ENCODE measurements around the gene ACSL1. TPM values are rescaled to one million over a fixed set of nuclear protein-coding genes. Genes with fewer than 3 reads are reported as not detected.

The ACSL1 gene
- total and polyA plus RNA-seq, 9 of the 15 experiments (the other 6 are each of a cell fraction or from before 2014, with no cell fraction given), result 6.7 to 24.1 (median 15.0) TPM

- TF ChIP-seq FOXM1 (IDR thresholded peaks at IDR 0.05; ENCODE audit: low read depth) (peak; percentile 62; the same call in 1 of the 2 replicates), FOXM1 (CRISPR knock-in tag; IDR thresholded peaks at IDR 0.05; ENCODE audit: low read depth) (0 out of 2 replicates have a peak, but pooled peaks have one; percentile 26), DDX20 (tag; IDR thresholded peaks at IDR 0.05; ENCODE audit: low read depth) (no peak), MECOM (CRISPR knock-in tag; IDR thresholded peaks at IDR 0.05) (peak; percentile 50; the same call in 1 of the 2 replicates), MEF2D (tag; conservative IDR thresholded peaks at IDR 0.05; ENCODE audit: low read depth) (no peak), RBM39 (optimal IDR thresholded peaks at IDR 0.05; ENCODE audit: low read depth, low read length) (no peak), XRCC3 (IDR thresholded peaks at IDR 0.05) (no peak), ZEB2 (IDR thresholded peaks at IDR 0.05) (peak; percentile 69), OTX1 (CRISPR knock-in tag; IDR thresholded peaks at IDR 0.05) (no peak), CUX1 (CRISPR knock-in tag; IDR thresholded peaks at IDR 0.05) (no peak), ZBTB17 (CRISPR knock-in tag; IDR thresholded peaks at IDR 0.05) (no peak), BACH1 (tag; IDR thresholded peaks at IDR 0.05) (0 out of 2 replicates have a peak, but pooled peaks have one; percentile 14), NR1H2 (CRISPR knock-in tag; IDR thresholded peaks at IDR 0.05) (no peak), NBN (IDR thresholded peaks at IDR 0.05; ENCODE audit: low read depth) (peak; percentile 75), DLX4 (CRISPR knock-in tag; IDR thresholded peaks at IDR 0.05) (no peak), ZNF347 (CRISPR knock-in tag; IDR thresholded peaks at IDR 0.05; ENCODE audit: low read depth) (no peak), WHSC1 (IDR thresholded peaks at IDR 0.05; ENCODE audit: low read length) (no peak), ZSCAN29 (IDR thresholded peaks at IDR 0.05) (no peak)
- TF ChIP-seq, protein P1, sequence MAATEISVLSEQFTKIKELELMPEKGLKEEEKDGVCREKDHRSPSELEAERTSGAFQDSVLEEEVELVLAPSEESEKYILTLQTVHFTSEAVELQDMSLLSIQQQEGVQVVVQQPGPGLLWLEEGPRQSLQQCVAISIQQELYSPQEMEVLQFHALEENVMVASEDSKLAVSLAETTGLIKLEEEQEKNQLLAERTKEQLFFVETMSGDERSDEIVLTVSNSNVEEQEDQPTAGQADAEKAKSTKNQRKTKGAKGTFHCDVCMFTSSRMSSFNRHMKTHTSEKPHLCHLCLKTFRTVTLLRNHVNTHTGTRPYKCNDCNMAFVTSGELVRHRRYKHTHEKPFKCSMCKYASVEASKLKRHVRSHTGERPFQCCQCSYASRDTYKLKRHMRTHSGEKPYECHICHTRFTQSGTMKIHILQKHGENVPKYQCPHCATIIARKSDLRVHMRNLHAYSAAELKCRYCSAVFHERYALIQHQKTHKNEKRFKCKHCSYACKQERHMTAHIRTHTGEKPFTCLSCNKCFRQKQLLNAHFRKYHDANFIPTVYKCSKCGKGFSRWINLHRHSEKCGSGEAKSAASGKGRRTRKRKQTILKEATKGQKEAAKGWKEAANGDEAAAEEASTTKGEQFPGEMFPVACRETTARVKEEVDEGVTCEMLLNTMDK (IDR thresholded peaks at IDR 0.05; ENCODE audit: borderline replicate concordance, insufficient read depth, low read depth, low read length, poor library complexity, severe bottlenecking), result no peak
- TF ChIP-seq, protein P2, sequence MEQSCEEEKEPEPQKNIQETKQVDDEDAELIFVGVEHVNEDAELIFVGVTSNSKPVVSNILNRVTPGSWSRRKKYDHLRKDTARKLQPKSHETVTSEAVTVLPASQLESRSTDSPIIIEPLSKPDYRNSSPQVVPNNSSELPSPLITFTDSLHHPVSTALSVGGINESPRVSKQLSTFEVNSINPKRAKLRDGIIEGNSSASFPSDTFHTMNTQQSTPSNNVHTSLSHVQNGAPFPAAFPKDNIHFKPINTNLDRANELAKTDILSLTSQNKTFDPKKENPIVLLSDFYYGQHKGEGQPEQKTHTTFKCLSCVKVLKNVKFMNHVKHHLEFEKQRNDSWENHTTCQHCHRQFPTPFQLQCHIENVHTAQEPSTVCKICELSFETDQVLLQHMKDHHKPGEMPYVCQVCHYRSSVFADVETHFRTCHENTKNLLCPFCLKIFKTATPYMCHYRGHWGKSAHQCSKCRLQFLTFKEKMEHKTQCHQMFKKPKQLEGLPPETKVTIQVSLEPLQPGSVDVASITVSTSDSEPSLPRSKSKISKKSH (CRISPR knock-in tag; IDR thresholded peaks at IDR 0.05), result no peak
- TF ChIP-seq, protein P3, sequence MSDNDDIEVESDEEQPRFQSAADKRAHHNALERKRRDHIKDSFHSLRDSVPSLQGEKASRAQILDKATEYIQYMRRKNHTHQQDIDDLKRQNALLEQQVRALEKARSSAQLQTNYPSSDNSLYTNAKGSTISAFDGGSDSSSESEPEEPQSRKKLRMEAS (CRISPR knock-in tag; IDR thresholded peaks at IDR 0.05), result peak; percentile 16; the same call in 1 of the 2 replicates
These were observed 18.3 kb upstream of the ACSL1 start (continued) for GRCh38 chr4:184843984-184844554.

Measured in K562 (cell line).